ENCODE data around the gene EXOC6B.

EXOC6B gene

DNA sequence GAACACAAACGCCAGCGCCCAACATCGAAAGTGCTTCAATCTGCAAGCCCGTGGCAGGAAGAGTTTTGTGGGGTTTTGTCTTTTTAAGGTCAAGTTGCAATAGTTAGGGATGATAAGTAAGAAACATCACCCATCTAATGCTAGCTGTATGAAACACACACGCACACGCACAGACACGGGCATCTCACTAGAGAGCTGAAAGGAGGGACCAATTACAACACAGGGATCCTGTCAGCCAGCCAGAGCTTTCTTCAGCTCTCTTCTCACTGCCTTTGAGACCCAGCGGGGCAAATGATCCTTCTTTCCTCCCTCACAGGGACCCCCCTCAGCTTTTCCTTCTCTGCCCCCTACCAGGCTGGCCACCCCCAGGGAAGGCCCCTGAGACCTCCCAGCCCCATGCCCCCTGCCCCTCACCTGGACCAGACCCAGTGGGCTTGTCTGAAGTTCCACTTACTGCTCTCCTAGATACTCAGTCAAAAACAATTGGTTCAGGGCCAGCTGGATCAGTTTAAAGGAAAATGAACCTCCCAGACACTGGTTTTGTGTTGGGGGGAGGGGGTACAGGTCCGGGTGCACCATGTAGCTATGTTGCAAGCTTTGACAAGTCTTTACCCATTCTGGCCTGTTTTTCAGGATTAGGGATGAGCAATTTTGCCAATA, 696.0 kb downstream of the EXOC6B start:
- no peak for DNase-seq

DNA sequence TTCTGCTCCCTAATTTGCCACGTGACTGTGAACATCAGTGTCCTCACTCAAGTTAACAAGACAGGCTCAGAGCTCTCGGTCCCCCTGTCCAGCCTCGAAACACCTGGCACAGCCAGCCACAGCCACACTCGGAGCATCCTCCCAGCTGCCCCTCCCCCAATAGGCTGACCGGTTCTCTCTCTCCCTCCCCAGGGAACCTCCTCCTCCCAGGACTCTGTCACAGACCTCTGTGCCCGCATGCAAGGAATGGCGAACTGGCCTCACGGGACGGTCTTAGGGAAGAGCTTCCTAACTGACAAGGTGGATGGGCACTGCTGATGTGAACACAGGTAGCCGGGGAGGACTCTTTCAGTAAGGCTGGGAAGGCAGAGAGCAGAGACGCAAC, 697.0 kb downstream of the EXOC6B start:
- DNase-seq = no peak

- no peak for DNase-seq
Measured at GRCh38 chr2:72128059-72128842, 697.6 kb downstream of the EXOC6B start.

GRCh38 chr2:72127401-72128058, 698.3 kb downstream of the EXOC6B start:
- DNase-seq = no peak

- DNase-seq = no peak
Measured at GRCh38 chr2:72126186-72127100, 699.4 kb downstream of the EXOC6B start.
